Cardiac muscle cell (in vitro differentiated cells and primary cell): ENCODE results near the gene ATG12. TPM values are rescaled to one million over a fixed set of nuclear protein-coding genes. Genes with fewer than 3 reads are reported as not detected.

ENCODE experiments used
- DNase-seq, 2 donors: peaks; one replicate each; pipeline versions ENCODE4 v3.0.0 to v3.0.0-alpha.2; 2010 to 2017; ENCODE audit warnings: low read depth in 1 of 2, low spot score in 1 of 2
- H3K27ac ChIP-seq: fragments of 200-600 bp; sonication (generic); 2 replicates; pipeline ENCODE4 v1.5.1; 2016
- H3K27me3 ChIP-seq: fragments of 200-600 bp; sonication (generic); 2 replicates; pipeline ENCODE4 v1.6.0; 2016; ENCODE audit warnings: control low read depth
- H3K36me3 ChIP-seq: fragments of 200-600 bp; sonication (generic); 2 replicates; pipeline ENCODE4 v1.5.1; 2016; ENCODE audit warnings: control low read depth
- H3K4me1 ChIP-seq: fragments of 200-600 bp; sonication (generic); 2 replicates; pipeline ENCODE4 v1.8.1; 2017; ENCODE audit warnings: low read depth, mild to moderate bottlenecking, mixed run types
- H3K4me3 ChIP-seq: fragments of 200-600 bp; sonication (generic); 2 replicates; pipeline ENCODE4 v1.5.1; 2016; ENCODE audit warnings: mild to moderate bottlenecking
- H3K9me3 ChIP-seq: fragments of 200-600 bp; sonication (generic); 2 replicates; pipeline ENCODE4 v1.5.1; 2017; ENCODE audit warnings: low read depth, mild to moderate bottlenecking, control low read depth
- polyA plus RNA-seq: library from polyadenylated mRNA; unstranded; fragments of >200 nt; fragmentation: Nextera tagmentation; extraction: Ambion mirVana; gene quantifications from 2 replicates; pipeline ENCODE4 v1.2.1, GENCODE V29; 2016
- total RNA-seq: library from RNA; depleted of rRNA; stranded (reverse); fragments of >200 nt; gene quantifications from 2 replicates; pipeline ENCODE4 v1.2.3, GENCODE V29; 2016
- TF ChIP-seq, protein P1 (sequence below): IDR thresholded peaks from 2 replicates; pipeline ENCODE4 v1.5.1; 2012; ENCODE audit warnings: low read depth, mild to moderate bottlenecking, low read length

ATG12 gene
- total and polyA plus RNA-seq, 2 experiments from 2014 or later, result 31.4 to 60.8 TPM

DNA sequence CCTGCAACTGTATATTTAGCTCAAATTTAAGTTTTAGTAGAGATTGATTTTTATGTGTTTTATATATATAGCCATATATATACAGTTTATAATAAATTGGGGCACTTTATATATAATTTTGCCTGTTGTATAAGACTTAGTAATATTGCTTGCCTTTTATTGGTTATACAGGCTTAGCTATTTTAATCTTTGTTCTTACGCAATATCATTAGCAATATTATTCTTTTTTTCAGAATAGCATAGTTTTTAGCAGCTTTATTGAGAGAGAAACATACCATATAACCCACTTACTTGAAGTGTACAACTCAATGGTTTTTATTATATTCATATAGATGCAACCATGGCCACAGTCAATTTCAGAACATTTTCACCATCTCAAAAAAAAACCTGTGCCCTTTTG is 52.9 kb downstream of the ATG12 start:
- Histone ChIP-seq H3K27me3 (no peaks in the 10 kb centered on the region), H3K36me3 (no peaks in the 10 kb centered on the region), H3K4me3 (no peak overlapping the region), H3K27ac (no peak overlapping the region), H3K9me3 (no peaks in the 10 kb centered on the region), H3K4me1 (no peaks in the 10 kb centered on the region)
- TF ChIP-seq, protein P1, sequence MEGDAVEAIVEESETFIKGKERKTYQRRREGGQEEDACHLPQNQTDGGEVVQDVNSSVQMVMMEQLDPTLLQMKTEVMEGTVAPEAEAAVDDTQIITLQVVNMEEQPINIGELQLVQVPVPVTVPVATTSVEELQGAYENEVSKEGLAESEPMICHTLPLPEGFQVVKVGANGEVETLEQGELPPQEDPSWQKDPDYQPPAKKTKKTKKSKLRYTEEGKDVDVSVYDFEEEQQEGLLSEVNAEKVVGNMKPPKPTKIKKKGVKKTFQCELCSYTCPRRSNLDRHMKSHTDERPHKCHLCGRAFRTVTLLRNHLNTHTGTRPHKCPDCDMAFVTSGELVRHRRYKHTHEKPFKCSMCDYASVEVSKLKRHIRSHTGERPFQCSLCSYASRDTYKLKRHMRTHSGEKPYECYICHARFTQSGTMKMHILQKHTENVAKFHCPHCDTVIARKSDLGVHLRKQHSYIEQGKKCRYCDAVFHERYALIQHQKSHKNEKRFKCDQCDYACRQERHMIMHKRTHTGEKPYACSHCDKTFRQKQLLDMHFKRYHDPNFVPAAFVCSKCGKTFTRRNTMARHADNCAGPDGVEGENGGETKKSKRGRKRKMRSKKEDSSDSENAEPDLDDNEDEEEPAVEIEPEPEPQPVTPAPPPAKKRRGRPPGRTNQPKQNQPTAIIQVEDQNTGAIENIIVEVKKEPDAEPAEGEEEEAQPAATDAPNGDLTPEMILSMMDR, result no peak
- DNase-seq, result no peak

DNA sequence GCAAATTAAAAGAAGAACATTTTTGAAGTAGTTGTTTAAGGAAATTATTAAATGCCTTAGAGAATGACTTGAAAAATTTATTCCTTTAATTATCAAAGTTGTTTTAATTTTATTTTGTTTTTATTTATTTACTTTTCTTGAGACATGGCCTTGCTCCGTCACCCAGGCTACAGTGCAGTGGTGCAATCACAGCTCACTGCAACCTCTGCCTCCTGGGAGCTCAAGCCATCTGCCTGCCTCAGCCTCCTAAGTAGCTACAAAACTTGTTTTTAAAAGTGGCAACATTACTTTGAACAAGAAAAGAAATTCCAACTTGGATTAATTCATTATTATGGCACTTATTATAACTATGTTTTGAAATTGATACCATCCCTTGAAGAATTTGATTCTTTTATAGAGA is 53.9 kb downstream of the ATG12 start:
- Histone ChIP-seq H3K9me3 (no peaks in the 10 kb centered on the region), H3K4me1 (no peaks in the 10 kb centered on the region), H3K27me3 (no peaks in the 10 kb centered on the region), H3K27ac (no peak overlapping the region), H3K36me3 (no peaks in the 10 kb centered on the region), H3K4me3 (no peak overlapping the region)
- TF ChIP-seq, protein P1, result no peak
- DNase-seq, result no peak

DNA sequence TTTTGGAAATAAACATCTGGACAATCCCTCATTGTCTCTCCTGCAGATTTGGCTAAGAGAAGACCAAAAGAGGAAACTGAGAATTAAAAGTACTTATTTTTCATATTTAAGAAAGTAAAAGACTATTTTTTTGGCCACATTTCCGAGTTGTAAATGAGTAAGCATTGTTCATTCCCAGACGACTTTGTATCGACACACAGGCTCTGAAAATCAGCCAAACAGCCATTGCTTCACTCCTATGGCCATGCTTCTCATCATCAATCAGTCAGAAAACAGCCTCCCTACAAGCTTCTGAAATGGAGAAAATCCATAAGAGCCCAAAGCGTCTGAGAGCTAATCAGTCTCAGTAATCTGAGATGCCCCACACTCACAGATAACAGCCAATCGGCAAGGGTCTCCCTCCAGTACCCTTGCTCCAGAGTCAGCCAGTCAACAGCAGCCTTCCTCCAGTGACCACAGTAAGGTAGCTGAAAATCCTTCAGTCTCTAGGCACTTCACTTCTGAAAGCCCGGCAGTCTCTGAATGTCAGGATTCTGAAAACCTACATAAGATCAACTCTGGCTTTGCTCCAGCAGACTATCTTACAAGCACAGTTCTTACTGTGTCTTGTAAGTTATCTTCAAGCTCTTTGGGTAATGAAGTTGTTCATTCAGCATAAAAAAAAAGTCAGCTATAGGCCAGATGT is 55.8 kb downstream of the ATG12 start:
- TF ChIP-seq, protein P1, result no peak
- Histone ChIP-seq H3K4me3 (no peak overlapping the region), H3K4me1 (no peaks in the 10 kb centered on the region), H3K27ac (no peak overlapping the region), H3K36me3 (no peaks in the 10 kb centered on the region), H3K27me3 (no peaks in the 10 kb centered on the region), H3K9me3 (no peaks in the 10 kb centered on the region)
- peak; percentile 11 to 24 for DNase-seq

DNA sequence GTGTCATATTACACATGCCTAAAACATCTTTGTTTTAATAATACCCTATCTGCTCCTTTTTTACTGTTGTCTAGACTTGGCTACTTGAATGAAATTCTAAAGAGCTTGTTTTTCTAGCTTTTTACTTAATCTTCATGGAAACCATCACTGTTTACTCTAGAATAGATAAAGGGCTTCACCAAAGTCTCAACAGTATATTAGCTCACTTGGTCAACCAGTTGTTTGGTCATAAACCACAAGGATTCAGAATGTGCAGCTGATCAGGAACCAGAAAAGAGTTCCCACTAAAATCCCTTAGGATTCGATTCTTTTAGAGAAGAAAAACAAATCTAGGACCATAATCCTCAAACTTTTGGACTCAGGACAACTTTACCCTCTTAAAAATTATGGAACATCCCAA is 62.9 kb downstream of the ATG12 start:
- Histone ChIP-seq H3K27ac (no peak overlapping the region), H3K36me3 (no peaks in the 10 kb centered on the region), H3K9me3 (no peaks in the 10 kb centered on the region), H3K4me3 (no peak overlapping the region), H3K4me1 (no peaks in the 10 kb centered on the region), H3K27me3 (no peaks in the 10 kb centered on the region)
- TF ChIP-seq, protein P1, result no peak
- no peak for DNase-seq

Other genes starting within 250 kb of the ATG12 start
- 0.28 and 0.63 TPM in 2 replicates for gene TICAM2, start 239.1 kb downstream of the ATG12 start, total RNA-seq
- 0.22 and 0.54 TPM in 2 replicates for gene TICAM2, start 239.1 kb downstream of the ATG12 start, polyA plus RNA-seq
- gene TMED7, start 215.5 kb downstream of the ATG12 start, total RNA-seq, result 105 and 264 TPM in 2 replicates
- gene TMED7, start 215.5 kb downstream of the ATG12 start, polyA plus RNA-seq, result 43.3 and 52.9 TPM in 2 replicates
- gene CDO1, start 24.9 kb downstream of the ATG12 start, total RNA-seq, result 19.0 and 27.1 TPM in 2 replicates
- gene CDO1, start 24.9 kb downstream of the ATG12 start, polyA plus RNA-seq, result 14.5 and 16.1 TPM in 2 replicates
- gene AP3S1, start 370 bp upstream of the ATG12 start, total RNA-seq, result 45.5 and 62.5 TPM in 2 replicates
- 86.6 and 88.1 TPM in 2 replicates for gene AP3S1, start 370 bp upstream of the ATG12 start, polyA plus RNA-seq
- gene LVRN, start 120.9 kb upstream of the ATG12 start, total RNA-seq, result 0.36 and 3.0 TPM in 2 replicates
- 0.25 TPM in 1 of 2 replicates, not detected in the other for gene LVRN, start 120.9 kb upstream of the ATG12 start, polyA plus RNA-seq
- not detected in 2 replicates for gene ARL14EPL, start 190.9 kb upstream of the ATG12 start, total RNA-seq
- not detected in 2 replicates for gene ARL14EPL, start 190.9 kb upstream of the ATG12 start, polyA plus RNA-seq
- gene COMMD10, start 243.5 kb upstream of the ATG12 start, total RNA-seq, result 21.7 and 23.4 TPM in 2 replicates
- 48.1 and 58.8 TPM in 2 replicates for gene COMMD10, start 243.5 kb upstream of the ATG12 start, polyA plus RNA-seq